WTC11 (cell line): ENCODE measurements around the gene NBPF1. TPM values are rescaled to one million over a fixed set of nuclear protein-coding genes. Genes with fewer than 3 reads are reported as not detected.
"Not testable (repeated sequence)": the region's sequence is repeated elsewhere in the genome, so short reads cannot be mapped to it uniquely, and the experiment has no call there.

Experiments used
- ATAC-seq: fragments of 200-7000 bp; cut with Tn5 transposase; 2 replicates; pipeline ENCODE4 v1.10.0; 2021; ENCODE audit warnings: mild to moderate bottlenecking, moderate library complexity
- CTCF ChIA-PET: fragments of 300-600 bp; sonication (Branson Sonifier 250); formaldehyde crosslinking; loops from one replicate; lab custom pipeline; 2021; ENCODE audit warnings: antibody characterized with exemption; lab: Charles Lee
- POLR2A ChIA-PET: fragments of 350-600 bp; sonication (Branson Sonifier 250); formaldehyde crosslinking; loops from one replicate; lab custom pipeline; 2021; ENCODE audit warnings: antibody characterized with exemption; lab: Charles Lee
- DNase-seq: peaks from one replicate; pipeline ENCODE4 v3.0.0; 2021; ENCODE audit warnings: low spot score
- H3K27ac Mint-ChIP-seq: 2 replicates; pipeline ENCODE4 v1.8.0; 2021; ENCODE audit warnings: mixed read lengths
- H3K27me3 Mint-ChIP-seq: 2 replicates; pipeline ENCODE4 v1.8.0; 2021; ENCODE audit warnings: low read depth, mild to moderate bottlenecking, moderate library complexity, mixed read lengths
- H3K36me3 Mint-ChIP-seq: 2 replicates; pipeline ENCODE4 v1.8.0; 2021; ENCODE audit warnings: mixed read lengths
- H3K4me1 Mint-ChIP-seq: 2 replicates; pipeline ENCODE4 v1.8.0; 2022; ENCODE audit warnings: mixed read lengths
- H3K4me3 Mint-ChIP-seq: 2 replicates; pipeline ENCODE4 v1.8.0; 2021; ENCODE audit warnings: mild to moderate bottlenecking, moderate library complexity, mixed read lengths
- H3K9me3 Mint-ChIP-seq: 2 replicates; pipeline ENCODE4 v1.8.0; 2021; ENCODE audit warnings: mixed read lengths
- ETV6 ChIP-seq: sonication (generic); formaldehyde crosslinking; IDR thresholded peaks from 2 replicates; pipeline ENCODE4 v1.8.1; 2022; ENCODE audit warnings: mild to moderate bottlenecking, missing genetic modification reagents
- FOXK1 ChIP-seq: sonication (generic); formaldehyde crosslinking; IDR thresholded peaks from 2 replicates; pipeline ENCODE4 v1.8.0; 2022; ENCODE audit warnings: mild to moderate bottlenecking, moderate library complexity, missing genetic modification reagents
- STAT6 ChIP-seq: sonication (generic); formaldehyde crosslinking; conservative IDR thresholded peaks from 2 replicates; pipeline ENCODE4 v1.8.1; 2023; ENCODE audit warnings: mild to moderate bottlenecking, low read depth, missing genetic modification reagents, moderate library complexity
- TEAD1 ChIP-seq: sonication (generic); formaldehyde crosslinking; IDR thresholded peaks from 2 replicates; pipeline ENCODE4 v1.8.0; 2022; ENCODE audit warnings: mild to moderate bottlenecking, missing genetic modification reagents
- ZNF219 ChIP-seq: sonication (generic); formaldehyde crosslinking; IDR thresholded peaks from 2 replicates; pipeline ENCODE4 v1.8.0; 2023; ENCODE audit warnings: missing genetic modification reagents, mild to moderate bottlenecking, borderline replicate concordance
- total RNA-seq: library from RNA; stranded (reverse); gene quantifications from 3 replicates; pipeline ENCODE4 v1.2.3, GENCODE V29; 2021
- TF ChIP-seq, protein P1 (sequence below): fragments of 250-450 bp; sonication (Bioruptor Pico); IDR thresholded peaks from 2 replicates; pipeline ENCODE4 v1.9.0; 2021; ENCODE audit warnings: mild to moderate bottlenecking
- TF ChIP-seq, protein P2 (sequence below): fragments of 250-450 bp; sonication (Bioruptor Pico); IDR thresholded peaks from 2 replicates; pipeline ENCODE4 v1.9.0; 2021; ENCODE audit warnings: moderate library complexity, mild to moderate bottlenecking, inconsistent platforms, borderline replicate concordance

NBPF1 gene
- total RNA-seq, 1 experiment from 2014 or later = 18.3 TPM

GRCh38 chr1:16606666-16607432 is 6.5 kb downstream of the NBPF1 start:
- H3K36me3 Mint-ChIP-seq, H3K9me3 Mint-ChIP-seq, H3K4me3 Mint-ChIP-seq, H3K27ac Mint-ChIP-seq, POLR2A ChIA-PET, H3K4me1 Mint-ChIP-seq, ATAC-seq, DNase-seq, H3K27me3 Mint-ChIP-seq: not testable (repeated sequence)
- CTCF ChIA-PET = interaction anchor here (0.8 kb wide), 1 partner anchor 18 kb away, joined by 5 read pairs; no protein-coding TSS in a partner anchor

DNA sequence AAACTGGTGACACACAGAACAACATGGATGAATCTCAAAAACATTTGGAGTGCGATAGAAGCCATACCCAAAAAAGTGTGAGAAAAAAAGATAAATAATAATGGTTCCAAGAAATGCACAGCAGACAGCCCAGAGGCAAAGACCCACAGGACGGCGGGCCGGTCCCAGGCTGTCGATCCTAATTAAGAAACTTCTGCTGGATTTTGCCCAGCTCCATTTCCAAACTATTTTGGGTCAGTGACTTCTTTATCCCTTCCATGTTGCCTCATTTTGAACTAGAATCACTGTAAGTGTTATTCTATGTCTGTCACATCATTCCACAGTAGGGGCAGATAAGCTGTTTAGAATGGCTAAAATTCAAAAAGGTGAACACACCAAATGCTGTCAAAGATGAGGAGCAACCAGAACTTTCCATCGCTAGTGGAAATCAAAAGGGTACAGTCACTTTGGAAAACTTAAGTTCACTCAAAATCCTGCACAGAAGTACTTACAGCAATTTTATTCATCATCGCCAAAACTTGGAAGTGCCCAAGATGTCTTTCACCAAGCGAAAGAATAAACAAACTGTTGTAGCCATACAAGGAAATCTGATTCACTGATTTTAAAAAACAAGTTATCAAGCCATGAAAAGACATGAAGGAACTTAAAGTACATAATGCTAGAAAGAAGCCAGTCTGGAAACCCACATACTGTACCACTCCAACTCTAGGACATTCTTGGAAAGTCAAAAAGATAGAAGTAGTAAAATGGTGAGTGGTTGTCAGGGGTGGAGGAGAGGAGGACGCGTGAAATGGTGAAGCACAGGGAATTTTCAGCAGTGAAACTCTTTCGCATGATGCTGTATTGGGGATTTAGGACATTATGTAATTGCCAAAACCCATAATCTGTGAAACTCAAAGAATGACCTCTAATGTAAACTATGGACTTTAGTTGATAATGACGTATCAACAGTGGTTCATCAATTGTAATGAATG is 7.5 kb downstream of the NBPF1 start:
- Mint-ChIP-seq H3K4me3 (no peak overlapping the region), H3K36me3 (no peaks in the 10 kb centered on the region), H3K4me1 (no peaks in the 10 kb centered on the region), H3K27ac (no peak overlapping the region), H3K9me3 (no peaks in the 10 kb centered on the region), H3K27me3 (no peaks in the 10 kb centered on the region)
- DNase-seq (no peak), ATAC-seq (no peak)
- ChIA-PET CTCF (interaction anchor here (0.8 to 1.5 kb wide), 2 partner anchors 15 to 19 kb away, joined by 5 to 6 read pairs; no protein-coding TSS in a partner anchor), POLR2A (no interaction called here)
- no peak for TF ChIP-seq ZNF219 (CRISPR knock-in tag)
- no peak for TF ChIP-seq TEAD1 (CRISPR knock-in tag)
- no peak for TF ChIP-seq FOXK1 (CRISPR knock-in tag)
- TF ChIP-seq STAT6 = no peak

- TF ChIP-seq, protein P1, sequence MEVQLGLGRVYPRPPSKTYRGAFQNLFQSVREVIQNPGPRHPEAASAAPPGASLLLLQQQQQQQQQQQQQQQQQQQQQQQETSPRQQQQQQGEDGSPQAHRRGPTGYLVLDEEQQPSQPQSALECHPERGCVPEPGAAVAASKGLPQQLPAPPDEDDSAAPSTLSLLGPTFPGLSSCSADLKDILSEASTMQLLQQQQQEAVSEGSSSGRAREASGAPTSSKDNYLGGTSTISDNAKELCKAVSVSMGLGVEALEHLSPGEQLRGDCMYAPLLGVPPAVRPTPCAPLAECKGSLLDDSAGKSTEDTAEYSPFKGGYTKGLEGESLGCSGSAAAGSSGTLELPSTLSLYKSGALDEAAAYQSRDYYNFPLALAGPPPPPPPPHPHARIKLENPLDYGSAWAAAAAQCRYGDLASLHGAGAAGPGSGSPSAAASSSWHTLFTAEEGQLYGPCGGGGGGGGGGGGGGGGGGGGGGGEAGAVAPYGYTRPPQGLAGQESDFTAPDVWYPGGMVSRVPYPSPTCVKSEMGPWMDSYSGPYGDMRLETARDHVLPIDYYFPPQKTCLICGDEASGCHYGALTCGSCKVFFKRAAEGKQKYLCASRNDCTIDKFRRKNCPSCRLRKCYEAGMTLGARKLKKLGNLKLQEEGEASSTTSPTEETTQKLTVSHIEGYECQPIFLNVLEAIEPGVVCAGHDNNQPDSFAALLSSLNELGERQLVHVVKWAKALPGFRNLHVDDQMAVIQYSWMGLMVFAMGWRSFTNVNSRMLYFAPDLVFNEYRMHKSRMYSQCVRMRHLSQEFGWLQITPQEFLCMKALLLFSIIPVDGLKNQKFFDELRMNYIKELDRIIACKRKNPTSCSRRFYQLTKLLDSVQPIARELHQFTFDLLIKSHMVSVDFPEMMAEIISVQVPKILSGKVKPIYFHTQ (CRISPR knock-in tag) = no peak
- TF ChIP-seq, protein P2, sequence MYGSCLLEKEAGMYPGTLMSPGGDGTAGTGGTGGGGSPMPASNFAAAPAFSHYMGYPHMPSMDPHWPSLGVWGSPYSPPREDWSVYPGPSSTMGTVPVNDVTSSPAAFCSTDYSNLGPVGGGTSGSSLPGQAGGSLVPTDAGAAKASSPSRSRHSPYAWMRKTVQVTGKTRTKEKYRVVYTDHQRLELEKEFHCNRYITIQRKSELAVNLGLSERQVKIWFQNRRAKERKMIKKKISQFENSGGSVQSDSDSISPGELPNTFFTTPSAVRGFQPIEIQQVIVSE (CRISPR knock-in tag) = no peak
- no peak for TF ChIP-seq ETV6 (CRISPR knock-in tag)
- ChIA-PET POLR2A (no interaction called here), CTCF (interaction anchor here (1.5 kb wide), 1 partner anchor 16 kb away, joined by 6 read pairs; no protein-coding TSS in a partner anchor)
- DNase-seq (no peak), ATAC-seq (no peak)
- Mint-ChIP-seq H3K36me3 (no peaks in the 10 kb centered on the region), H3K9me3 (no peaks in the 10 kb centered on the region), H3K27ac (no peak overlapping the region), H3K27me3 (no peaks in the 10 kb centered on the region), H3K4me3 (no peak overlapping the region), H3K4me1 (no peaks in the 10 kb centered on the region)
Observed at GRCh38 chr1:16605213-16605525, 8.2 kb downstream of the NBPF1 start.

- POLR2A ChIA-PET, H3K27ac Mint-ChIP-seq, ATAC-seq, DNase-seq, H3K27me3 Mint-ChIP-seq, H3K4me1 Mint-ChIP-seq, H3K9me3 Mint-ChIP-seq, H3K4me3 Mint-ChIP-seq, H3K36me3 Mint-ChIP-seq: not testable (repeated sequence)
- CTCF ChIA-PET = interaction anchor here (0.6 to 1.5 kb wide), 2 partner anchors 16 to 103 kb away, joined by 5 to 6 read pairs; no protein-coding TSS in a partner anchor
Observed at GRCh38 chr1:16604514-16605212, 8.7 kb downstream of the NBPF1 start.

GRCh38 chr1:16603623-16604022 is 9.7 kb downstream of the NBPF1 start:
- H3K4me1 Mint-ChIP-seq, ATAC-seq, H3K36me3 Mint-ChIP-seq, H3K4me3 Mint-ChIP-seq, H3K27ac Mint-ChIP-seq, DNase-seq, H3K9me3 Mint-ChIP-seq, POLR2A ChIA-PET, H3K27me3 Mint-ChIP-seq: not testable (repeated sequence)
- CTCF ChIA-PET = interaction anchor here (0.6 to 2.7 kb wide), 4 partner anchors 12 to 104 kb away, joined by 3 to 13 read pairs (median 4); no protein-coding TSS in a partner anchor

GRCh38 chr1:16602336-16603011 is 10.9 kb downstream of the NBPF1 start:
- H3K27me3 Mint-ChIP-seq, POLR2A ChIA-PET, DNase-seq, H3K4me3 Mint-ChIP-seq, H3K9me3 Mint-ChIP-seq, H3K4me1 Mint-ChIP-seq, ATAC-seq, H3K36me3 Mint-ChIP-seq: not testable (repeated sequence)
- CTCF ChIA-PET = interaction anchor here (0.6 to 2.7 kb wide), 3 partner anchors 18 to 401 kb away, joined by 3 to 13 read pairs (median 4); no protein-coding TSS in a partner anchor
- H3K27ac Mint-ChIP-seq = peak overlapping the region; percentile 10; the same call in 1 of the 2 replicates
